Neuron (in vitro differentiated cells): ENCODE results near the gene BCKDK.

ENCODE experiments used
- H2AFZ ChIP-seq: one replicate; pipeline ENCODE4 v1.6.1; 2013; ENCODE audit warnings: low read depth, mild to moderate bottlenecking, inconsistent platforms, low read length, moderate library complexity
- H3K27me3 ChIP-seq: one replicate; pipeline ENCODE4 v1.6.1; 2013; ENCODE audit warnings: low read length; ENCODE audit not compliant: insufficient read depth
- H3K36me3 ChIP-seq: one replicate; pipeline ENCODE4 v1.6.1; 2013; ENCODE audit warnings: low read length; ENCODE audit not compliant: insufficient read depth
- H3K4me1 ChIP-seq: one replicate; pipeline ENCODE4 v1.6.1; 2013; ENCODE audit warnings: low read length; ENCODE audit not compliant: insufficient read depth
- H3K4me3 ChIP-seq: 2 replicates; pipeline ENCODE4 v1.5.1; 2013; ENCODE audit warnings: mild to moderate bottlenecking, low read length, moderate library complexity
- H3K9me3 ChIP-seq: one replicate; pipeline ENCODE4 v1.6.1; 2013; ENCODE audit warnings: low read length

The BCKDK gene

GRCh38 chr16:31083556-31083955, 24.6 kb upstream of the BCKDK start:
- Histone ChIP-seq H3K9me3 (no peaks in the 10 kb centered on the region), H3K27me3 (no peaks in the 10 kb centered on the region), H3K36me3 (peaks cover 52% of the 10 kb centered on the region)

GRCh38 chr16:31083981-31084380, 24.2 kb upstream of the BCKDK start:
- Histone ChIP-seq H2AFZ (no peak overlapping the region), H3K4me3 (no peak overlapping the region), H3K27me3 (no peaks in the 10 kb centered on the region), H3K36me3 (peaks cover 48% of the 10 kb centered on the region), H3K9me3 (no peaks in the 10 kb centered on the region), H3K4me1 (no peaks in the 10 kb centered on the region)

More at GRCh38 chr16:31083556-31083955, 24.6 kb upstream of the BCKDK start:
- no peak overlapping the region for H2AFZ ChIP-seq
- H3K4me1 ChIP-seq: no peaks in the 10 kb centered on the region
- no peak overlapping the region for H3K4me3 ChIP-seq

GRCh38 chr16:31084584-31085302, 23.4 kb upstream of the BCKDK start:
- no peaks in the 10 kb centered on the region for H3K4me1 ChIP-seq
- H3K27me3 ChIP-seq: no peaks in the 10 kb centered on the region
- H3K36me3 ChIP-seq: peaks cover 40% of the 10 kb centered on the region
- H3K4me3 ChIP-seq: no peak overlapping the region
- no peak overlapping the region for H2AFZ ChIP-seq
- H3K9me3 ChIP-seq: no peaks in the 10 kb centered on the region

- no peaks in the 10 kb centered on the region for H3K27me3 ChIP-seq
- H3K36me3 ChIP-seq: peaks cover 36% of the 10 kb centered on the region
- H2AFZ ChIP-seq: no peak overlapping the region
Measured at GRCh38 chr16:31085411-31085810, 22.8 kb upstream of the BCKDK start.

GRCh38 chr16:31085873-31086628, 22.1 kb upstream of the BCKDK start:
- Histone ChIP-seq H3K9me3 (no peaks in the 10 kb centered on the region), H3K4me3 (no peak overlapping the region), H3K36me3 (peaks cover 35% of the 10 kb centered on the region), H3K4me1 (no peaks in the 10 kb centered on the region), H3K27me3 (no peaks in the 10 kb centered on the region), H2AFZ (no peak overlapping the region)

More at GRCh38 chr16:31085411-31085810, 22.8 kb upstream of the BCKDK start:
- H3K4me1 ChIP-seq: no peaks in the 10 kb centered on the region
- no peak overlapping the region for H3K4me3 ChIP-seq
- H3K9me3 ChIP-seq: no peaks in the 10 kb centered on the region

GRCh38 chr16:31086629-31086906, 21.6 kb upstream of the BCKDK start:
- Histone ChIP-seq H2AFZ (no peak overlapping the region), H3K4me3 (no peak overlapping the region), H3K9me3 (no peaks in the 10 kb centered on the region), H3K27me3 (no peaks in the 10 kb centered on the region), H3K36me3 (peaks cover 34% of the 10 kb centered on the region), H3K4me1 (no peaks in the 10 kb centered on the region)

- Histone ChIP-seq H3K4me3 (no peak overlapping the region), H3K4me1 (no peaks in the 10 kb centered on the region), H2AFZ (no peak overlapping the region), H3K27me3 (no peaks in the 10 kb centered on the region), H3K36me3 (peaks cover 25% of the 10 kb centered on the region), H3K9me3 (no peaks in the 10 kb centered on the region)
Measured at GRCh38 chr16:31087481-31087880, 20.7 kb upstream of the BCKDK start.

GRCh38 chr16:31087971-31088370, 20.2 kb upstream of the BCKDK start:
- no peaks in the 10 kb centered on the region for H3K27me3 ChIP-seq
- H3K9me3 ChIP-seq: no peaks in the 10 kb centered on the region
- H3K4me1 ChIP-seq: peaks cover 2% of the 10 kb centered on the region
- peaks cover 20% of the 10 kb centered on the region for H3K36me3 ChIP-seq
- H2AFZ ChIP-seq: no peak overlapping the region
- H3K4me3 ChIP-seq: no peak overlapping the region

- H2AFZ ChIP-seq: no peak within 1 kb of the TSS
- no peaks in the 10 kb centered on the region for H3K9me3 ChIP-seq
- H3K27me3 ChIP-seq: no peaks in the 10 kb centered on the region
- H3K4me3 ChIP-seq: no peak within 1 kb of the TSS
- H3K4me1 ChIP-seq: peaks cover 6% of the 10 kb centered on the region
- peaks cover 14% of the 10 kb centered on the region for H3K36me3 ChIP-seq
Measured at GRCh38 chr16:31088459-31089183, 19.6 kb upstream of the BCKDK start, which contains the start of gene PRSS53. Gene PRSS53 (minus strand): TSS chr16:31088943. CDS start chr16:31088809, 134 bp downstream.

- no peaks in the 10 kb centered on the region for H3K9me3 ChIP-seq
- H2AFZ ChIP-seq: no peak overlapping the region
- H3K4me3 ChIP-seq: no peak overlapping the region
- no peaks in the 10 kb centered on the region for H3K27me3 ChIP-seq
- H3K4me1 ChIP-seq: peaks cover 6% of the 10 kb centered on the region
- H3K36me3 ChIP-seq: peaks cover 14% of the 10 kb centered on the region
Measured at GRCh38 chr16:31089199-31089598, 19.0 kb upstream of the BCKDK start.

GRCh38 chr16:31090540-31090939, 17.6 kb upstream of the BCKDK start:
- peaks cover 6% of the 10 kb centered on the region for H3K4me1 ChIP-seq
- H3K9me3 ChIP-seq: no peaks in the 10 kb centered on the region
- no peaks in the 10 kb centered on the region for H3K27me3 ChIP-seq
- peaks cover 14% of the 10 kb centered on the region for H3K36me3 ChIP-seq
- H3K4me3 ChIP-seq: no peak overlapping the region
- H2AFZ ChIP-seq: no peak overlapping the region

- H3K4me1 ChIP-seq: peaks cover 6% of the 10 kb centered on the region
- no peaks in the 10 kb centered on the region for H3K9me3 ChIP-seq
- no peak overlapping the region for H2AFZ ChIP-seq
- no peak overlapping the region for H3K4me3 ChIP-seq
- no peaks in the 10 kb centered on the region for H3K27me3 ChIP-seq
- H3K36me3 ChIP-seq: peaks cover 14% of the 10 kb centered on the region
Measured at GRCh38 chr16:31092330-31092729, 15.9 kb upstream of the BCKDK start.

- Histone ChIP-seq H3K4me3 (peak overlapping the region; percentile 90), H3K4me1 (peaks cover 6% of the 10 kb centered on the region), H3K27me3 (no peaks in the 10 kb centered on the region), H3K36me3 (peaks cover 12% of the 10 kb centered on the region), H3K9me3 (no peaks in the 10 kb centered on the region), H2AFZ (no peak overlapping the region)
Measured at GRCh38 chr16:31093132-31093703, 15.0 kb upstream of the BCKDK start.
